Measurements from ENCODE around the gene KMT2B.

GRCh38 chr19:35727956-35728706 lies 10.3 kb downstream of the KMT2B start:
- TF ChIP-seq CTCF (IDR thresholded peaks at IDR 0.05) (no peak), POLR2A (IDR thresholded peaks at IDR 0.05) (no peak)
